Measurements from ENCODE around the gene KCNF1.

The KCNF1 gene

GRCh38 chr2:10887476-10887875 is 24.3 kb upstream of the KCNF1 start:
- TF ChIP-seq CTCF (IDR thresholded peaks at IDR 0.05; ENCODE audit: low read depth, low read length) = no peak

GRCh38 chr2:10889651-10890215 is 22.0 kb upstream of the KCNF1 start:
- H3K4me3 ChIP-seq (ENCODE audit: low read depth, low read length) = no peak overlapping the region
- TF ChIP-seq CTCF (IDR thresholded peaks at IDR 0.05; ENCODE audit: low read depth, low read length) = no peak

More at GRCh38 chr2:10887476-10887875, 24.3 kb upstream of the KCNF1 start:
- no peak overlapping the region for H3K4me3 ChIP-seq (ENCODE audit: low read depth, low read length)

- H3K4me3 ChIP-seq (ENCODE audit: low read depth, low read length) = no peak overlapping the region
- no peak for TF ChIP-seq CTCF (IDR thresholded peaks at IDR 0.05; ENCODE audit: low read depth, low read length)
Observed at GRCh38 chr2:10890706-10891270, 20.9 kb upstream of the KCNF1 start.

- H3K4me3 ChIP-seq (ENCODE audit: low read depth, low read length) = no peak overlapping the region
- no peak for TF ChIP-seq CTCF (IDR thresholded peaks at IDR 0.05; ENCODE audit: low read depth, low read length)
Observed at GRCh38 chr2:10891390-10891789, 20.3 kb upstream of the KCNF1 start.

- H3K4me3 ChIP-seq (ENCODE audit: low read depth, low read length) = no peak overlapping the region
- TF ChIP-seq CTCF (IDR thresholded peaks at IDR 0.05; ENCODE audit: low read depth, low read length) = no peak
Observed at GRCh38 chr2:10891848-10892247, 19.9 kb upstream of the KCNF1 start.

GRCh38 chr2:10892316-10892715 is 19.4 kb upstream of the KCNF1 start:
- TF ChIP-seq CTCF (IDR thresholded peaks at IDR 0.05; ENCODE audit: low read depth, low read length) = no peak
- H3K4me3 ChIP-seq (ENCODE audit: low read depth, low read length) = no peak overlapping the region

- no peak for TF ChIP-seq CTCF (IDR thresholded peaks at IDR 0.05; ENCODE audit: low read depth, low read length)
- no peak overlapping the region for H3K4me3 ChIP-seq (ENCODE audit: low read depth, low read length)
Observed at GRCh38 chr2:10892796-10893350, 18.9 kb upstream of the KCNF1 start.
